OCI-LY1 (cell line): ENCODE data around the gene LCN1.
"Not testable (repeated sequence)": the region's sequence is repeated elsewhere in the genome, so short reads cannot be mapped to it uniquely, and the experiment has no call there.

Experiments used
- H2AFZ ChIP-seq: fragments of 200-600 bp; sonication (generic), shearing (Covaris generic); 2 replicates; pipeline ENCODE4 v1.6.0; 2014; ENCODE audit warnings: antibody characterized with exemption, mild to moderate bottlenecking, low read length
- H3F3A ChIP-seq: fragments of 200-600 bp; sonication (generic), shearing (Covaris generic); 2 replicates; pipeline ENCODE4 v1.6.0; 2014; ENCODE audit warnings: mild to moderate bottlenecking, antibody characterized with exemption, low read length, moderate library complexity; ENCODE audit not compliant: insufficient read depth
- H3K27ac ChIP-seq: fragments of 200-600 bp; sonication (generic); 2 replicates; pipeline ENCODE4 v1.5.1; 2014; ENCODE audit warnings: low read length, mixed run types, mild to moderate bottlenecking, low read depth; ENCODE audit not compliant: poor library complexity, severe bottlenecking
- H3K27me3 ChIP-seq: fragments of 200-600 bp; sonication (generic); 2 replicates; pipeline ENCODE4 v1.6.0; 2014; ENCODE audit warnings: antibody characterized with exemption, mild to moderate bottlenecking, low read length, moderate library complexity; ENCODE audit not compliant: insufficient read depth
- H3K36me3 ChIP-seq: fragments of 200-600 bp; sonication (generic); 2 replicates; pipeline ENCODE4 v1.6.1; 2014; ENCODE audit warnings: mild to moderate bottlenecking, antibody characterized with exemption, low read length, moderate library complexity, mixed read lengths; ENCODE audit not compliant: insufficient read depth
- H3K4me1 ChIP-seq: fragments of 200-600 bp; sonication (generic); 2 replicates; pipeline ENCODE4 v1.5.1; 2014; ENCODE audit warnings: mild to moderate bottlenecking, low read length, moderate library complexity; ENCODE audit not compliant: insufficient read depth, severe bottlenecking
- H3K4me2 ChIP-seq: fragments of 200-600 bp; sonication (generic), shearing (Covaris generic); 2 replicates; pipeline ENCODE4 v1.6.1; 2014; ENCODE audit warnings: low read length
- H3K4me3 ChIP-seq: fragments of 200-600 bp; sonication (generic); 2 replicates; pipeline ENCODE4 v1.5.1; 2014; ENCODE audit warnings: low read length, low read depth, mild to moderate bottlenecking, mixed read lengths; ENCODE audit not compliant: poor library complexity, severe bottlenecking
- H3K79me2 ChIP-seq: fragments of 200-600 bp; shearing (Covaris generic); 2 replicates; pipeline ENCODE4 v1.6.1; 2016; ENCODE audit warnings: mixed run types, low read length, mixed read lengths; ENCODE audit not compliant: insufficient read depth
- H3K9ac ChIP-seq: fragments of 200-600 bp; sonication (generic), shearing (Covaris generic); 2 replicates; pipeline ENCODE4 v1.6.1; 2014; ENCODE audit warnings: mild to moderate bottlenecking, low read length, mixed read lengths
- H3K9me2 ChIP-seq: fragments of 200-600 bp; sonication (generic), shearing (Covaris generic); 2 replicates; pipeline ENCODE4 v1.6.1; 2014; ENCODE audit warnings: low read depth, mild to moderate bottlenecking, low read length, mixed read lengths
- H3K9me3 ChIP-seq: fragments of 200-600 bp; shearing (Covaris generic); 2 replicates; pipeline ENCODE4 v1.6.1; 2014; ENCODE audit warnings: low read length, mixed read lengths
- H4K20me1 ChIP-seq: fragments of 200-600 bp; sonication (generic), shearing (Covaris generic); 2 replicates; pipeline ENCODE4 v1.6.0; 2016; ENCODE audit warnings: mild to moderate bottlenecking, low read length; ENCODE audit not compliant: insufficient read depth
- CTCF ChIP-seq: fragments of 200-600 bp; sonication (generic), shearing (Covaris generic); IDR thresholded peaks from 2 replicates; pipeline ENCODE4 v1.5.1; 2017; ENCODE audit warnings: mild to moderate bottlenecking, antibody characterized with exemption, low read length, moderate library complexity, mixed read lengths
- EZH2 ChIP-seq: fragments of 200-600 bp; sonication (generic), shearing (Covaris generic); IDR thresholded peaks from 2 replicates; pipeline ENCODE4 v1.8.0; 2017; ENCODE audit warnings: borderline replicate concordance, mixed run types, mild to moderate bottlenecking, antibody characterized with exemption, low read length, moderate library complexity, mixed read lengths

LCN1 gene

GRCh38 chr9:135533113-135533512 is 11.9 kb downstream of the LCN1 start:
- Histone ChIP-seq H3K36me3 (no peaks in the 10 kb centered on the region), H4K20me1 (no peaks in the 10 kb centered on the region), H3K9ac (no peak overlapping the region), H3F3A (no peaks in the 10 kb centered on the region), H3K4me1 (no peaks in the 10 kb centered on the region), H3K27ac (no peak overlapping the region), H3K4me3 (no peak overlapping the region), H2AFZ (no peak overlapping the region), H3K9me2 (no peaks in the 10 kb centered on the region), H3K9me3 (no peaks in the 10 kb centered on the region), H3K4me2 (no peak overlapping the region), H3K79me2 (no peaks in the 10 kb centered on the region), H3K27me3 (no peaks in the 10 kb centered on the region; the same call in 1 of the 2 replicates)
- TF ChIP-seq CTCF (no peak), EZH2 (no peak)

GRCh38 chr9:135533674-135534073 is 12.4 kb downstream of the LCN1 start:
- no peaks in the 10 kb centered on the region for H3K9me2 ChIP-seq
- no peak overlapping the region for H2AFZ ChIP-seq
- no peaks in the 10 kb centered on the region for H3K36me3 ChIP-seq
- H3K9me3 ChIP-seq, result no peaks in the 10 kb centered on the region
- no peaks in the 10 kb centered on the region for H3F3A ChIP-seq
- H3K27ac ChIP-seq, result no peak overlapping the region
- H3K4me2 ChIP-seq, result no peak overlapping the region
- no peaks in the 10 kb centered on the region; the same call in 1 of the 2 replicates for H3K27me3 ChIP-seq
- H3K4me1 ChIP-seq, result no peaks in the 10 kb centered on the region
- H3K9ac ChIP-seq, result no peak overlapping the region
- H4K20me1 ChIP-seq, result no peaks in the 10 kb centered on the region
- no peaks in the 10 kb centered on the region for H3K79me2 ChIP-seq
- TF ChIP-seq CTCF, result no peak
- no peak for TF ChIP-seq EZH2
- H3K4me3 ChIP-seq, result no peak overlapping the region

- H3K4me1 ChIP-seq, H2AFZ ChIP-seq, H3K9ac ChIP-seq, H3K4me2 ChIP-seq, H3F3A ChIP-seq, H3K9me3 ChIP-seq, H3K27me3 ChIP-seq, H3K36me3 ChIP-seq, H3K9me2 ChIP-seq, H3K27ac ChIP-seq, H3K4me3 ChIP-seq, H4K20me1 ChIP-seq, H3K79me2 ChIP-seq: not testable (repeated sequence)
Observed at GRCh38 chr9:135534192-135534711, 13.0 kb downstream of the LCN1 start.

- H4K20me1 ChIP-seq, H2AFZ ChIP-seq: not testable (repeated sequence)
Observed at GRCh38 chr9:135534826-135535225, 13.6 kb downstream of the LCN1 start.

GRCh38 chr9:135535631-135536030 is 14.4 kb downstream of the LCN1 start:
- H3K4me2 ChIP-seq, H3K4me1 ChIP-seq: not testable (repeated sequence)

More at GRCh38 chr9:135534826-135535225, 13.6 kb downstream of the LCN1 start:
- H3K27ac ChIP-seq, H3F3A ChIP-seq, H3K4me3 ChIP-seq, H3K27me3 ChIP-seq, H3K79me2 ChIP-seq, H3K9me2 ChIP-seq, H3K9ac ChIP-seq, H3K4me2 ChIP-seq, H3K36me3 ChIP-seq, H3K9me3 ChIP-seq, H3K4me1 ChIP-seq: not testable (repeated sequence)

More at GRCh38 chr9:135535631-135536030, 14.4 kb downstream of the LCN1 start:
- H3F3A ChIP-seq, H3K4me3 ChIP-seq, H3K9me2 ChIP-seq, H3K9ac ChIP-seq, H3K27ac ChIP-seq, H2AFZ ChIP-seq, H3K9me3 ChIP-seq, H3K79me2 ChIP-seq, H3K27me3 ChIP-seq, H3K36me3 ChIP-seq, H4K20me1 ChIP-seq: not testable (repeated sequence)
